ENCODE results near the gene ZC3H4. TPM values are rescaled to one million over a fixed set of nuclear protein-coding genes. Genes with fewer than 3 reads are reported as not detected.

Gene ZC3H4
- total RNA-seq, 1 donor from 2014 or later: 45.1 TPM

- DNase-seq (ENCODE audit: low spot score): no peak
Observed at GRCh38 chr19:47133021-47133471, 19.5 kb upstream of the ZC3H4 start.

GRCh38 chr19:47132194-47132852 is 18.7 kb upstream of the ZC3H4 start:
- no peak for DNase-seq (ENCODE audit: low spot score)

- DNase-seq (ENCODE audit: low spot score): peak; percentile 94
Observed at GRCh38 chr19:47130589-47131227, 17.1 kb upstream of the ZC3H4 start, which contains the start of gene SAE1. Gene SAE1 (plus strand): TSS chr19:47130835. CDS start chr19:47130931, 96 bp downstream.

GRCh38 chr19:47130120-47130588 is 16.6 kb upstream of the ZC3H4 start:
- no peak for DNase-seq (ENCODE audit: low spot score)

GRCh38 chr19:47129579-47129978 is 16.0 kb upstream of the ZC3H4 start:
- DNase-seq (ENCODE audit: low spot score): no peak

- no peak for DNase-seq (ENCODE audit: low spot score)
Observed at GRCh38 chr19:47125669-47125938, 12.0 kb upstream of the ZC3H4 start.

- DNase-seq (ENCODE audit: low spot score): no peak
Observed at GRCh38 chr19:47124937-47125668, 11.5 kb upstream of the ZC3H4 start.

- DNase-seq (ENCODE audit: low spot score): no peak
Observed at GRCh38 chr19:47123406-47123805, 9.8 kb upstream of the ZC3H4 start.

GRCh38 chr19:47122359-47123335 is 9.1 kb upstream of the ZC3H4 start:
- no peak for DNase-seq (ENCODE audit: low spot score)

- no peak for DNase-seq (ENCODE audit: low spot score)
Observed at GRCh38 chr19:47120470-47121067, 7.0 kb upstream of the ZC3H4 start.

GRCh38 chr19:47113850-47114651 is 475 bp upstream of the ZC3H4 start:
- DNase-seq (ENCODE audit: low spot score): no peak

GRCh38 chr19:47112166-47112996 is 1.2 kb downstream of the ZC3H4 start:
- DNase-seq (ENCODE audit: low spot score): peak; percentile 88

- no peak for DNase-seq (ENCODE audit: low spot score)
Observed at GRCh38 chr19:47111682-47112165, 1.9 kb downstream of the ZC3H4 start.

GRCh38 chr19:47111006-47111621 is 2.5 kb downstream of the ZC3H4 start:
- DNase-seq (ENCODE audit: low spot score): no peak

- DNase-seq (ENCODE audit: low spot score): no peak
Observed at GRCh38 chr19:47110521-47111005, 3.0 kb downstream of the ZC3H4 start.

- DNase-seq (ENCODE audit: low spot score): no peak
Observed at GRCh38 chr19:47109541-47110375, 3.8 kb downstream of the ZC3H4 start.

- DNase-seq (ENCODE audit: low spot score): no peak
Observed at GRCh38 chr19:47109177-47109540, 4.4 kb downstream of the ZC3H4 start.

Measured in mucosa of gallbladder (tissue), 1 donor.